Small intestine (tissue), 16 donors: Measurements from ENCODE around the gene POP4. TPM values are rescaled to one million over a fixed set of nuclear protein-coding genes. Genes with fewer than 3 reads are reported as not detected.
"Not testable (repeated sequence)": the region's sequence is repeated elsewhere in the genome, so short reads cannot be mapped to it uniquely, and the experiment has no call there.

ENCODE experiments used
- DNase-seq, 2 donors: peaks; one replicate each; pipeline versions ENCODE4 v3.0.0 to v3.0.0-alpha.2; 2013
- FAIRE-seq: peaks from 2 replicates; lab custom pipeline; 2012; peaks lifted over from hg19 to GRCh38; lab: Jason Lieb, UNC
- H3K27ac ChIP-seq, 3 donors: one replicate each; pipeline ENCODE4 v1.5.1; 2013; ENCODE audit warnings: low read length in 2 of 3, mild to moderate bottlenecking in 2 of 3, control low read depth in 1 of 3, inconsistent platforms in 1 of 3, low read depth in 1 of 3, moderate library complexity in 1 of 3
- H3K27me3 ChIP-seq, 3 donors: one replicate each; pipeline ENCODE4 v1.6.1; 2013; ENCODE audit warnings: low read length in 3 of 3, inconsistent platforms in 1 of 3; ENCODE audit not compliant: control insufficient read depth in 3 of 3, insufficient read depth in 3 of 3
- H3K36me3 ChIP-seq, 3 donors: one replicate each; pipeline ENCODE4 v1.6.1; 2013; ENCODE audit warnings: low read length in 3 of 3, inconsistent platforms in 1 of 3, low read depth in 1 of 3, mild to moderate bottlenecking in 1 of 3, moderate library complexity in 1 of 3; ENCODE audit not compliant: control insufficient read depth in 3 of 3, insufficient read depth in 2 of 3
- H3K4me1 ChIP-seq, 3 donors: one replicate each; pipeline ENCODE4 v1.6.1; 2013; ENCODE audit warnings: low read length in 2 of 3, inconsistent platforms in 1 of 3, low read depth in 1 of 3, mild to moderate bottlenecking in 1 of 3, moderate library complexity in 1 of 3; ENCODE audit not compliant: control insufficient read depth in 3 of 3, insufficient read depth in 2 of 3
- H3K4me3 ChIP-seq, 3 donors: one replicate each; pipeline ENCODE4 v1.5.1; 2013; ENCODE audit warnings: low read length in 3 of 3, control low read depth in 1 of 3, inconsistent platforms in 1 of 3, low read depth in 1 of 3, mild to moderate bottlenecking in 1 of 3, moderate library complexity in 1 of 3
- H3K9me3 ChIP-seq, 2 donors: one replicate each; pipeline ENCODE4 v1.6.1; 2013; ENCODE audit warnings: low read depth in 1 of 2, low read length in 1 of 2; ENCODE audit not compliant: control insufficient read depth in 2 of 2, insufficient read depth in 1 of 2
- WGBS, 3 donors: extraction: QIAGEN DNeasy Blood & Tissue Kit; methylation state at CpG; one replicate each; pipeline ENCODE4 v1.1.7; 2013; 5-methylcytosine and 5-hydroxymethylcytosine counted together
- long read RNA-seq, 10 donors: transcript quantifications; one replicate each; lab custom pipeline, GENCODE V29; 2026
- polyA plus RNA-seq, 4 donors: library from polyadenylated mRNA; stranded (reverse) in 3 of 4; unstranded in 1 of 4; fragments of 200-250 nt in 3 of 4; fragments of 120-200 nt in 1 of 4; gene quantifications; one replicate each; pipeline versions ENCODE4 v1.2.1 to v1.2.3, GENCODE V29; 2013
- donor health status: healthy with polysubstance abuse.
- donor health status: control.
- donor health status: control.
- donor health status: Bipolar disorder and iron deficiency.
- donor health status: healthy.

POP4 gene
- 100 to 1,000 TPM in 1 of 4 donors, 10 to 100 TPM in 3; 64.3 to 102 (median 80.8) TPM for polyA plus RNA-seq
- long read RNA-seq, donor 1, transcript POP4-202 (7 exons, 3,385 nt), result major isoform, 31 of 33 reads
- long read RNA-seq, donor 1, partial matches to known transcripts, result 0 of 33 reads
- long read RNA-seq, donor 1, other reads (novel, unspliced or antisense), result 0 of 33 reads
- long read RNA-seq, donor 2, partial matches to known transcripts, result 0 of 6 reads
- long read RNA-seq, donor 2, other reads (novel, unspliced or antisense), result 0 of 6 reads
- long read RNA-seq, donor 3, transcript POP4-202 (7 exons, 3,385 nt), result major isoform, 11 of 12 reads
- long read RNA-seq, donor 3, partial matches to known transcripts, result 0 of 12 reads
- long read RNA-seq, donor 3, other reads (novel, unspliced or antisense), result 0 of 12 reads
- long read RNA-seq, donor 4, result 0 reads
- long read RNA-seq, donor 5, partial matches to known transcripts, result 0 of 4 reads
- long read RNA-seq, donor 5, other reads (novel, unspliced or antisense), result 0 of 4 reads
- long read RNA-seq, donor 6, transcript POP4-202 (7 exons, 3,385 nt), result major isoform, 8 of 9 reads
- long read RNA-seq, donor 6, partial matches to known transcripts, result 0 of 9 reads
- long read RNA-seq, donor 6, other reads (novel, unspliced or antisense), result 0 of 9 reads
- long read RNA-seq, donor 7, transcript POP4-202 (7 exons, 3,385 nt), result major isoform, 13 of 15 reads
- long read RNA-seq, donor 7, partial matches to known transcripts, result 0 of 15 reads
- long read RNA-seq, donor 7, other reads (novel, unspliced or antisense), result 0 of 15 reads
- long read RNA-seq, donor 8, partial matches to known transcripts, result 0 of 3 reads
- long read RNA-seq, donor 8, other reads (novel, unspliced or antisense), result 0 of 3 reads
- long read RNA-seq, donor 9, partial matches to known transcripts, result 0 of 3 reads
- long read RNA-seq, donor 9, other reads (novel, unspliced or antisense), result 0 of 3 reads
- long read RNA-seq, donor 10, transcript POP4-202 (7 exons, 3,385 nt), result major isoform, 10 of 12 reads
- long read RNA-seq, donor 10, partial matches to known transcripts, result 0 of 12 reads
- long read RNA-seq, donor 10, other reads (novel, unspliced or antisense), result 0 of 12 reads

- H3K4me3 ChIP-seq, result peak within 1 kb of the TSS; percentile 67 to 99 (median 69)
- FAIRE-seq (no peak), DNase-seq (peak; percentile 96 to 99)
- H3K9me3 ChIP-seq, result no peaks in the 10 kb centered on the region
- peaks cover 0 to 4% (median 4%) of the 10 kb centered on the region in 3 donors for H3K4me1 ChIP-seq
- no peaks in the 10 kb centered on the region for H3K27me3 ChIP-seq
- peak within 1 kb of the TSS; percentile 94 to 98 (median 96) for H3K27ac ChIP-seq
- peaks cover 0 to 22% (median 4%) of the 10 kb centered on the region in 3 donors for H3K36me3 ChIP-seq
- WGBS, 3 donors, result 0 to 1% (median 0%) methylated on average over 46 to 47 of the region's 47 CpGs
These were observed at the start of gene POP4 for GRCh38 chr19:29605653-29606419. POP4 (plus strand) TSS chr19:29606283; CDS start chr19:29606319, 36 bp downstream.

GRCh38 chr19:29559110-29559509, 47.0 kb upstream of the POP4 start:
- H3K4me1 ChIP-seq, FAIRE-seq: not testable (repeated sequence)
- 78 to 91% (median 88%) methylated on average over 2 of the region's 2 CpGs for WGBS, 3 donors

GRCh38 chr19:29559743-29560142, 46.3 kb upstream of the POP4 start:
- Histone ChIP-seq H3K4me1 (no peaks in the 10 kb centered on the region), H3K27me3 (no peaks in the 10 kb centered on the region), H3K9me3 (peaks cover 0 to 8% of the 10 kb centered on the region in 2 donors), H3K36me3 (peaks cover 0 to 10% (median 0%) of the 10 kb centered on the region in 3 donors), H3K4me3 (no peak overlapping the region), H3K27ac (no peak overlapping the region)
- FAIRE-seq, result no peak
- 79 to 87% (median 83%) methylated on average over 4 of the region's 4 CpGs for WGBS, 3 donors
- no peak for DNase-seq

More at GRCh38 chr19:29559110-29559509, 47.0 kb upstream of the POP4 start:
- not testable (repeated sequence) for H3K4me3 ChIP-seq, H3K27me3 ChIP-seq, H3K9me3 ChIP-seq, H3K27ac ChIP-seq, DNase-seq, H3K36me3 ChIP-seq

GRCh38 chr19:29560313-29561075, 45.6 kb upstream of the POP4 start:
- peaks cover 0 to 8% of the 10 kb centered on the region in 2 donors for H3K9me3 ChIP-seq
- DNase-seq (no peak), FAIRE-seq (no peak)
- no peaks in the 10 kb centered on the region for H3K4me1 ChIP-seq
- H3K27me3 ChIP-seq, result no peaks in the 10 kb centered on the region
- 82 to 86% (median 85%) methylated on average over 6 of the region's 6 CpGs for WGBS, 3 donors
- no peak overlapping the region for H3K4me3 ChIP-seq
- H3K27ac ChIP-seq, result no peak overlapping the region
- peaks cover 0 to 17% (median 0%) of the 10 kb centered on the region in 3 donors for H3K36me3 ChIP-seq

GRCh38 chr19:29561601-29562000, 44.5 kb upstream of the POP4 start:
- no peak for FAIRE-seq

GRCh38 chr19:29562299-29563297, 43.5 kb upstream of the POP4 start:
- FAIRE-seq, result no peak
- WGBS, 3 donors, result 66 to 80% (median 69%) methylated on average over 16 of the region's 16 CpGs
- DNase-seq, result no peak

More at GRCh38 chr19:29561601-29562000, 44.5 kb upstream of the POP4 start:
- H3K9me3 ChIP-seq, result peaks cover 0 to 8% of the 10 kb centered on the region in 2 donors
- WGBS, 3 donors, result 78 to 87% (median 78%) methylated on average over 9 of the region's 9 CpGs
- DNase-seq, result no peak
- no peak overlapping the region for H3K27ac ChIP-seq
- no peaks in the 10 kb centered on the region for H3K27me3 ChIP-seq
- H3K4me3 ChIP-seq, result no peak overlapping the region
- peaks cover 0 to 18% (median 0%) of the 10 kb centered on the region in 3 donors for H3K36me3 ChIP-seq
- H3K4me1 ChIP-seq, result no peaks in the 10 kb centered on the region

More at GRCh38 chr19:29562299-29563297, 43.5 kb upstream of the POP4 start:
- no peaks in the 10 kb centered on the region for H3K4me1 ChIP-seq
- no peak overlapping the region for H3K27ac ChIP-seq
- no peak overlapping the region for H3K4me3 ChIP-seq
- H3K27me3 ChIP-seq, result no peaks in the 10 kb centered on the region
- peaks cover 0 to 8% of the 10 kb centered on the region in 2 donors for H3K9me3 ChIP-seq
- H3K36me3 ChIP-seq, result peaks cover 0 to 18% (median 0%) of the 10 kb centered on the region in 3 donors
